Measurements from ENCODE around the gene YIPF2. TPM values are rescaled to one million over a fixed set of nuclear protein-coding genes. Genes with fewer than 3 reads are reported as not detected.
A peak's percentile ranks its signal among the peaks of the same experiment; 100 is the strongest.

YIPF2 gene
- total RNA-seq, 3 donors from 2014 or later (not counting 1 experiment from before 2014, with no cell fraction given) = 26.4 to 27.8 (median 27.2) TPM

GRCh38 chr19:10927730-10928562 lies 493 bp downstream of the YIPF2 start:
- TF ChIP-seq CTCF (IDR thresholded peaks at IDR 0.05) = no peak
- peaks cover 7 to 34% of the 10 kb centered on the region in 2 donors for H3K4me1 Mint-ChIP-seq
- intact Hi-C loops (cut with micrococcal nuclease) = no loop called here
- DNase-seq (peak in 1 of 2 donors; percentile 41), ATAC-seq (peak in 1 of 3 donors; percentile 1)
- Histone ChIP-seq H3K4me1 (ENCODE audit: control insufficient read depth, insufficient read depth, low read length) (peaks cover 26% of the 10 kb centered on the region), H3K36me3 (ENCODE audit: control insufficient read depth, insufficient read depth, low read length) (peaks cover 13% of the 10 kb centered on the region), H3K9me3 (ENCODE audit: control insufficient read depth, insufficient read depth, low read length) (no peaks in the 10 kb centered on the region), H3K4me3 (ENCODE audit: low read length) (peak overlapping the region; percentile 89), H3K27me3 (ENCODE audit: control insufficient read depth, insufficient read depth, low read length) (no peaks in the 10 kb centered on the region), H3K27ac (ENCODE audit: low read length) (peak overlapping the region; percentile 69)
- H3K36me3 Mint-ChIP-seq = no peaks in the 10 kb centered on the region
- 9% methylated on average over 47 of the region's 47 CpGs for WGBS (ENCODE audit: insufficient coverage)
- H3K4me3 Mint-ChIP-seq = peak overlapping the region; percentile 92
- H3K27me3 Mint-ChIP-seq (ENCODE audit: low read depth in 2 of 2) = no peaks in the 10 kb centered on the region
- H3K9me3 Mint-ChIP-seq = no peaks in the 10 kb centered on the region
- peak overlapping the region; percentile 74 to 89 for H3K27ac Mint-ChIP-seq

GRCh38 chr19:10924597-10924996 lies 3.8 kb downstream of the YIPF2 start:
- H3K9me3 Mint-ChIP-seq = no peaks in the 10 kb centered on the region
- H3K27me3 Mint-ChIP-seq (ENCODE audit: low read depth in 2 of 2) = no peaks in the 10 kb centered on the region
- no peak overlapping the region for H3K4me3 Mint-ChIP-seq
- H3K9me3 ChIP-seq (ENCODE audit: control insufficient read depth, insufficient read depth, low read length) = no peaks in the 10 kb centered on the region
- H3K4me1 Mint-ChIP-seq = peaks cover 5 to 27% of the 10 kb centered on the region in 2 donors
- 89% methylated on average over 13 of the region's 13 CpGs for WGBS (ENCODE audit: insufficient coverage)
- peaks cover 22% of the 10 kb centered on the region for H3K36me3 ChIP-seq (ENCODE audit: control insufficient read depth, insufficient read depth, low read length)
- no peak overlapping the region for H3K27ac ChIP-seq (ENCODE audit: low read length)
- H3K27me3 ChIP-seq (ENCODE audit: control insufficient read depth, insufficient read depth, low read length) = no peaks in the 10 kb centered on the region
- no peak overlapping the region for H3K4me3 ChIP-seq (ENCODE audit: low read length)
- no peaks in the 10 kb centered on the region for H3K36me3 Mint-ChIP-seq
- peaks cover 18% of the 10 kb centered on the region for H3K4me1 ChIP-seq (ENCODE audit: control insufficient read depth, insufficient read depth, low read length)
- intact Hi-C loops (cut with micrococcal nuclease) = no loop called here
- no peak for TF ChIP-seq CTCF (IDR thresholded peaks at IDR 0.05)
- no peak overlapping the region for H3K27ac Mint-ChIP-seq
- no peak for DNase-seq
- no peak for ATAC-seq

GRCh38 chr19:10923260-10924112 lies 5.0 kb downstream of the YIPF2 start:
- DNase-seq = no peak
- no peak overlapping the region for H3K4me3 ChIP-seq (ENCODE audit: low read length)
- H3K36me3 ChIP-seq (ENCODE audit: control insufficient read depth, insufficient read depth, low read length) = peaks cover 23% of the 10 kb centered on the region
- no peaks in the 10 kb centered on the region for H3K9me3 ChIP-seq (ENCODE audit: control insufficient read depth, insufficient read depth, low read length)
- H3K27ac ChIP-seq (ENCODE audit: low read length) = no peak overlapping the region
- Mint-ChIP-seq H3K9me3 (no peaks in the 10 kb centered on the region), H3K4me3 (no peak overlapping the region), H3K27me3 (ENCODE audit: low read depth in 2 of 2) (no peaks in the 10 kb centered on the region), H3K4me1 (peaks cover 0 to 23% of the 10 kb centered on the region in 2 donors), H3K36me3 (no peaks in the 10 kb centered on the region), H3K27ac (no peak overlapping the region)
- no peak for ATAC-seq
- H3K4me1 ChIP-seq (ENCODE audit: control insufficient read depth, insufficient read depth, low read length) = peaks cover 13% of the 10 kb centered on the region
- 96% methylated on average over 29 of the region's 29 CpGs for WGBS (ENCODE audit: insufficient coverage)
- intact Hi-C loops (cut with micrococcal nuclease) = no loop called here
- no peaks in the 10 kb centered on the region for H3K27me3 ChIP-seq (ENCODE audit: control insufficient read depth, insufficient read depth, low read length)
- TF ChIP-seq CTCF (IDR thresholded peaks at IDR 0.05) = no peak

Data from natural killer cell (primary cell).